Measurements from ENCODE around the gene KBTBD13.
"Not testable (repeated sequence)": the region's sequence is repeated elsewhere in the genome, so short reads cannot be mapped to it uniquely, and the experiment has no call there.

The KBTBD13 gene

GRCh38 chr15:65093793-65094170 is 17.2 kb downstream of the KBTBD13 start:
- not testable (repeated sequence) for H3K9me3 ChIP-seq (ENCODE audit: control insufficient read depth, low read length); H3K23ac ChIP-seq (ENCODE audit: low read length in 2 of 2); H3K4ac ChIP-seq (ENCODE audit: low read depth in 1 of 2, low read length in 2 of 2); H2BK5ac ChIP-seq (ENCODE audit: low read depth, low read length, poor library complexity, severe bottlenecking); H2BK12ac ChIP-seq (ENCODE audit: low read length in 2 of 2); H2BK15ac ChIP-seq (ENCODE audit: low read depth, poor library complexity, severe bottlenecking); H3K4me3 ChIP-seq (ENCODE audit: insufficient read depth in 1 of 2, low read depth in 1 of 2, low read length in 2 of 2); H2BK120ac ChIP-seq (ENCODE audit: low read depth, low read length); H3K27me3 ChIP-seq (ENCODE audit: control insufficient read depth in 1 of 2, insufficient read depth in 1 of 2, low read length in 2 of 2); H4K91ac ChIP-seq (ENCODE audit: low read length); H3K4me2 ChIP-seq (ENCODE audit: low read length, poor library complexity, severe bottlenecking); H3K9ac ChIP-seq (ENCODE audit: low read length); H4K8ac ChIP-seq (ENCODE audit: low read length); H3K18ac ChIP-seq (ENCODE audit: low read depth in 1 of 2, low read length in 2 of 2); H2AFZ ChIP-seq (ENCODE audit: low read depth, low read length); H3K79me1 ChIP-seq (replicated peaks; ENCODE audit: low read length, poor library complexity, severe bottlenecking); H3K27ac ChIP-seq (ENCODE audit: low read length, poor library complexity, severe bottlenecking); DNase-seq; H2AK5ac ChIP-seq (ENCODE audit: low read length, severe bottlenecking); H3K14ac ChIP-seq (ENCODE audit: low read length in 2 of 2)
- WGBS = 98% methylated on average over 13 of the region's 13 CpGs
- peaks cover 25 to 33% of the 10 kb centered on the region in 2 experiments for H3K36me3 ChIP-seq (ENCODE audit: control insufficient read depth in 1 of 2, insufficient read depth in 2 of 2, low read depth in 1 of 2, low read length in 2 of 2)
- peaks cover 22% of the 10 kb centered on the region for H3K4me1 ChIP-seq (ENCODE audit: control insufficient read depth, insufficient read depth, low read depth, low read length)

GRCh38 chr15:65094294-65094995 is 17.9 kb downstream of the KBTBD13 start:
- no peak overlapping the region for H3K4ac ChIP-seq (ENCODE audit: low read depth in 1 of 2, low read length in 2 of 2)
- H4K91ac ChIP-seq (ENCODE audit: low read length) = no peak overlapping the region
- no peak overlapping the region for H2BK5ac ChIP-seq (ENCODE audit: low read depth, low read length, poor library complexity, severe bottlenecking)
- no peaks in the 10 kb centered on the region for H3K79me1 ChIP-seq (replicated peaks; ENCODE audit: low read length, poor library complexity, severe bottlenecking)
- no peak for DNase-seq
- no peak overlapping the region for H2BK15ac ChIP-seq (ENCODE audit: low read depth, poor library complexity, severe bottlenecking)
- H2AK5ac ChIP-seq (ENCODE audit: low read length, severe bottlenecking) = no peak overlapping the region
- peak overlapping the region in 1 of 2 experiments; percentile 40 for H3K23ac ChIP-seq (ENCODE audit: low read length in 2 of 2)
- H3K36me3 ChIP-seq (ENCODE audit: control insufficient read depth in 1 of 2, insufficient read depth in 2 of 2, low read depth in 1 of 2, low read length in 2 of 2) = peaks cover 32 to 40% of the 10 kb centered on the region in 2 experiments
- no peak overlapping the region for H3K4me3 ChIP-seq (ENCODE audit: insufficient read depth in 1 of 2, low read depth in 1 of 2, low read length in 2 of 2)
- H2AFZ ChIP-seq (ENCODE audit: low read depth, low read length) = no peak overlapping the region
- H3K27me3 ChIP-seq (ENCODE audit: control insufficient read depth in 1 of 2, insufficient read depth in 1 of 2, low read length in 2 of 2) = no peaks in the 10 kb centered on the region
- no peaks in the 10 kb centered on the region for H3K9me3 ChIP-seq (ENCODE audit: control insufficient read depth, low read length)
- peaks cover 22% of the 10 kb centered on the region for H3K4me1 ChIP-seq (ENCODE audit: control insufficient read depth, insufficient read depth, low read depth, low read length)
- no peak overlapping the region for H2BK120ac ChIP-seq (ENCODE audit: low read depth, low read length)
- WGBS = 94% methylated on average over 11 of the region's 14 CpGs
- no peak overlapping the region for H3K9ac ChIP-seq (ENCODE audit: low read length)
- no peak overlapping the region for H4K8ac ChIP-seq (ENCODE audit: low read length)
- peak overlapping the region in 1 of 2 experiments; percentile 11 for H3K14ac ChIP-seq (ENCODE audit: low read length in 2 of 2)
- H3K18ac ChIP-seq (ENCODE audit: low read depth in 1 of 2, low read length in 2 of 2) = no peak overlapping the region
- H3K4me2 ChIP-seq (ENCODE audit: low read length, poor library complexity, severe bottlenecking) = no peak overlapping the region
- no peak overlapping the region for H2BK12ac ChIP-seq (ENCODE audit: low read length in 2 of 2)
- H3K27ac ChIP-seq (ENCODE audit: low read length, poor library complexity, severe bottlenecking) = no peak overlapping the region

- Histone ChIP-seq H2BK5ac (ENCODE audit: low read depth, low read length, poor library complexity, severe bottlenecking) (no peak overlapping the region), H2BK120ac (ENCODE audit: low read depth, low read length) (no peak overlapping the region), H3K27me3 (ENCODE audit: control insufficient read depth in 1 of 2, insufficient read depth in 1 of 2, low read length in 2 of 2) (no peaks in the 10 kb centered on the region), H3K4ac (ENCODE audit: low read depth in 1 of 2, low read length in 2 of 2) (no peak overlapping the region), H3K4me1 (ENCODE audit: control insufficient read depth, insufficient read depth, low read depth, low read length) (peaks cover 22% of the 10 kb centered on the region), H2BK12ac (ENCODE audit: low read length in 2 of 2) (no peak overlapping the region), H3K14ac (ENCODE audit: low read length in 2 of 2) (no peak overlapping the region), H3K4me2 (ENCODE audit: low read length, poor library complexity, severe bottlenecking) (no peak overlapping the region), H3K27ac (ENCODE audit: low read length, poor library complexity, severe bottlenecking) (no peak overlapping the region), H3K9ac (ENCODE audit: low read length) (no peak overlapping the region), H2AK5ac (ENCODE audit: low read length, severe bottlenecking) (no peak overlapping the region), H3K36me3 (ENCODE audit: control insufficient read depth in 1 of 2, insufficient read depth in 2 of 2, low read depth in 1 of 2, low read length in 2 of 2) (peaks cover 39 to 41% of the 10 kb centered on the region in 2 experiments), H2BK15ac (ENCODE audit: low read depth, poor library complexity, severe bottlenecking) (no peak overlapping the region), H4K91ac (ENCODE audit: low read length) (no peak overlapping the region), H3K4me3 (ENCODE audit: insufficient read depth in 1 of 2, low read depth in 1 of 2, low read length in 2 of 2) (no peak overlapping the region), H3K79me1 (replicated peaks; ENCODE audit: low read length, poor library complexity, severe bottlenecking) (no peaks in the 10 kb centered on the region), H4K8ac (ENCODE audit: low read length) (no peak overlapping the region), H3K9me3 (ENCODE audit: control insufficient read depth, low read length) (no peaks in the 10 kb centered on the region), H3K23ac (ENCODE audit: low read length in 2 of 2) (no peak overlapping the region), H2AFZ (ENCODE audit: low read depth, low read length) (no peak overlapping the region), H3K18ac (ENCODE audit: low read depth in 1 of 2, low read length in 2 of 2) (no peak overlapping the region)
- WGBS = 94% methylated on average over 5 of the region's 5 CpGs
- DNase-seq = no peak
Measured at GRCh38 chr15:65095011-65095746, 18.6 kb downstream of the KBTBD13 start.

GRCh38 chr15:65095747-65096104 is 19.2 kb downstream of the KBTBD13 start:
- Histone ChIP-seq H3K36me3 (ENCODE audit: control insufficient read depth in 1 of 2, insufficient read depth in 2 of 2, low read depth in 1 of 2, low read length in 2 of 2) (peaks cover 42 to 45% of the 10 kb centered on the region in 2 experiments), H3K23ac (ENCODE audit: low read length in 2 of 2) (no peak overlapping the region)

More at GRCh38 chr15:65095747-65096104, 19.2 kb downstream of the KBTBD13 start:
- Histone ChIP-seq H2BK15ac (ENCODE audit: low read depth, poor library complexity, severe bottlenecking) (peak overlapping the region; percentile 70), H3K79me1 (replicated peaks; ENCODE audit: low read length, poor library complexity, severe bottlenecking) (no peaks in the 10 kb centered on the region), H2AFZ (ENCODE audit: low read depth, low read length) (no peak overlapping the region), H3K4me1 (ENCODE audit: control insufficient read depth, insufficient read depth, low read depth, low read length) (peaks cover 22% of the 10 kb centered on the region), H4K8ac (ENCODE audit: low read length) (no peak overlapping the region), H2AK5ac (ENCODE audit: low read length, severe bottlenecking) (no peak overlapping the region), H3K4me3 (ENCODE audit: insufficient read depth in 1 of 2, low read depth in 1 of 2, low read length in 2 of 2) (no peak overlapping the region), H4K91ac (ENCODE audit: low read length) (no peak overlapping the region), H3K4ac (ENCODE audit: low read depth in 1 of 2, low read length in 2 of 2) (no peak overlapping the region), H2BK120ac (ENCODE audit: low read depth, low read length) (no peak overlapping the region), H3K27ac (ENCODE audit: low read length, poor library complexity, severe bottlenecking) (no peak overlapping the region), H3K27me3 (ENCODE audit: control insufficient read depth in 1 of 2, insufficient read depth in 1 of 2, low read length in 2 of 2) (no peaks in the 10 kb centered on the region), H2BK12ac (ENCODE audit: low read length in 2 of 2) (no peak overlapping the region), H3K4me2 (ENCODE audit: low read length, poor library complexity, severe bottlenecking) (no peak overlapping the region), H2BK5ac (ENCODE audit: low read depth, low read length, poor library complexity, severe bottlenecking) (no peak overlapping the region), H3K14ac (ENCODE audit: low read length in 2 of 2) (no peak overlapping the region), H3K9me3 (ENCODE audit: control insufficient read depth, low read length) (no peaks in the 10 kb centered on the region), H3K18ac (ENCODE audit: low read depth in 1 of 2, low read length in 2 of 2) (no peak overlapping the region), H3K9ac (ENCODE audit: low read length) (no peak overlapping the region)
- DNase-seq = no peak
- WGBS = 87% methylated on average over 6 of the region's 6 CpGs
